M059J (cell line): ENCODE data around the gene KRTAP4-6. TPM values are rescaled to one million over a fixed set of nuclear protein-coding genes. Genes with fewer than 3 reads are reported as not detected.
A peak's percentile ranks its signal among the peaks of the same experiment; 100 is the strongest.
"Not testable (repeated sequence)": the region's sequence is repeated elsewhere in the genome, so short reads cannot be mapped to it uniquely, and the experiment has no call there.

ENCODE experiments used
- DNase-seq: peaks from one replicate; pipeline ENCODE4 v3.0.0-alpha.2; 2012; ENCODE audit warnings: low read depth
- total RNA-seq: library from RNA; depleted of rRNA; stranded (reverse); fragments of >200 nt; shearing (Covaris generic); gene quantifications from 2 replicates; pipeline ENCODE4 v1.2.3, GENCODE V29; 2014; rRNA removed

KRTAP4-6 gene
- total RNA-seq, result not detected in 2 replicates

DNA sequence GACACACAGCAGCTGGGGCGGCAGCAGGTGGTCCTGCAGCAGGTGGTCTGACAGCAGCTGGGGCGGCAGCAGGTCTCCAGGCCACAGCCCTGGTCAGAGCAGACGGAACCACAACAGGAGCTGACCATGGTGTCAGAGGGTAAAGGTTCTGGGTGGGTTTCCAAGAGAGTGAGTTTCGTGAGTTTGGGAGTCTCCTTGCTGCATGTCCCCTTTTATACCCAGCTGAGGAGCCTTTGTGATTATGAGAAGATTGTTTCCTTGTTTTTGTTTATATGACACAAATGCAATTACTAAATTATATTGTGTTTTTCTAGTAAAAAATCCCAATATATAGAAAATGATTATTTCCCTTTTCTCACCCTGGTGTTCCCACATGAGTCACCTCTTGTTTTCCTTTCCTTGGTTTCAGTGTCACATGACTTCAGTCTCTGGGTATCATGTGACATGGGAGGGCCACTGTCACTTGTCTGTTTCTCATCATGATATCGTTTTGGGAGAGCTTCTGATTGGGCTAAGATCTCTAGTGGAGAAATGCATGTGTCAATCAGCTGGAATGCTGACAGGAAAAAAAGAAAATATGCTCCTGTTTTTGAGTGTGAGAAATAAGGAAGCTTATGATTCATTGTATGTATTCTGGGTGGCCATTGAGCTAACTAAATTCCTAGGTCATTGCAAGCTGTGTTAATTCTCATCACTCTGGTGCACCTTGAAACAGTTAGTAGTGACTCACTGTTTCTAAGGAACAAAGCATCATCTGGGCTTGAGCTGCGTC lies at the start of gene KRTAP4-6:
KRTAP4-6 (minus strand) TSS at position 185 of the 772 bp plus-strand sequence; CDS start at position 128, 57 bp downstream.
- DNase-seq, result peak; percentile 83

DNA sequence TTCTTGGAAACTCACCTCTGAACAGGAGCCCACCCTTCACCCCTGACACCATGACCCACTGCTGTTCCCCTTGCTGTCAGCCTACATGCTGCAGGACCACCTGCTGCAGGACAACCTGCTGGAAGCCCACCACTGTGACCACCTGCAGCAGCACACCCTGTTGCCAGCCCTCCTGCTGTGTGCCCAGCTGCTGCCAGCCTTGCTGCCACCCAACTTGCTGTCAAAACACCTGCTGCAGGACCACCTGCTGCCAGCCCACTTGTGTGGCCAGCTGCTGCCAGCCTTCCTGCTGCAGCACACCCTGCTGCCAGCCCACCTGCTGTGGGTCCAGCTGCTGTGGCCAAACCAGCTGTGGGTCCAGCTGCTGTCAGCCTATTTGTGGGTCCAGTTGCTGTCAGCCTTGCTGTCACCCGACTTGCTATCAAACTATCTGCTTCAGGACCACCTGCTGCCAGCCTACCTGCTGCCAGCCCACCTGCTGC lies 49.5 kb upstream of the KRTAP4-6 start, which contains the start of gene KRTAP9-1:
KRTAP9-1 (plus strand) TSS at position 51 of the 482 bp plus-strand sequence; CDS start at position 51, 0 bp downstream.
- not testable (repeated sequence) for DNase-seq

DNA sequence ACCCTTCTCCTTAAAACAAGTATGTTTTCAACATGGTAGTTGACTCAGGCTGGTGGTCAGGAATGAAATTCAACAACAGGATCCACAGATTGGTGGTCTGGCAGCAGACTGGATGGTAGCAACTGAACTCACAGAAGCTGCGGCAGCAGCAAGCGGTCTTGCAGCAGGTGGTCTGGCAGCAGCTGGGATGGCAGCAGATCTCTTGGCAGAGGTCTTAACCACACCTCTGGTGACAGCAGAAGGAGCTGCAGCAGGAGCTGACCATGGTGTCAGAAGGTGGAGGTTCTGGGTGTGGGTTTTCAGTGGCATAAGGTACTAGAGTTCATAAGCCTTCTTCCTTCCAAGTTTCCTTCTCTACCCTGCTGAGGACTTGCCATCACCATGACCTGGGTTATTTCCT lies 46.5 kb upstream of the KRTAP4-6 start:
- DNase-seq, result no peak

DNA sequence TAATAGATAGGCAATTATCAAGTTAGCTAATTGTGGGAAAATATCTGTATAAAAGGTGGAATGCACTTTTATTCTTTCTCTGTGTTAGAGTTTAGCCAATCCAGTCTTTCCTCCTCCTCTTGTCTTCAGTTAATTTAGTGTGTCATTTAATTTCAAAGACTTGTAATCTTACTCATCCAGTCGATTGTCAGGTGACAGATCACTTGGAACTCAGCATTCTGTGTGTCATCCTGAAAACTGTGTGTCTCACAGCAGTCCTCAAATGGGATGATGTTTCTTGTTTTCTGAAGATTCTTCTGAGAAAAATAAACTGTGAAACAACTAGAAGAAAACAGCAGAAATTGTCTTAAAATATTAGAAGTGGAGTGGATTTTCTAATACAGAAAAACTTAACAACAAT lies 44.7 kb upstream of the KRTAP4-6 start:
- peak; percentile 9 for DNase-seq

DNA sequence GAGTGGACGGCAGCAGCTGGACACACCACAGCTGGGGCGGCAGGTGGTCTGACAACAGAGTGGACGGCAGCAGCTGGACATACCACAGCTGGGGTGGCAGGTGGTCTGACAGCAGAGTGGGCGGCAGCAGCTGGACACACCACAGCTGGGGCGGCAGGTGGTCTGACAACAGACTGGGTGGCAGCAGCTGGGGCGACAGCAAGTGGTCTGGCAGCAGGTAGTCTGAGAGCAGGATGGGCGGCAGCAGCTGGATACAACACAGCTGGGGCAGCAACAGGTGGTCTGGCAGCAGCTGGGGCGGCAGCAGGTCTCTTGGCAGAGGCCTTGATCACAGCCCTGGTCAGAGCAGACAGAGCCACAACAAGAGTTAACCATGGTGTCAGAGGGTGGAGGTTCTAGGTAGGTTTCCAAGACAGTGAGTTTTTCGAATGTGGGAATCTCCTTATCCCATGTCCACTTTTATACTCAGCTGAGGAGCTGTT lies 44.2 kb upstream of the KRTAP4-6 start, which contains the start of gene KRTAP4-1:
KRTAP4-1 (minus strand) TSS at position 432 of the 482 bp plus-strand sequence; CDS start at position 375, 57 bp downstream.
- DNase-seq, result no peak

DNA sequence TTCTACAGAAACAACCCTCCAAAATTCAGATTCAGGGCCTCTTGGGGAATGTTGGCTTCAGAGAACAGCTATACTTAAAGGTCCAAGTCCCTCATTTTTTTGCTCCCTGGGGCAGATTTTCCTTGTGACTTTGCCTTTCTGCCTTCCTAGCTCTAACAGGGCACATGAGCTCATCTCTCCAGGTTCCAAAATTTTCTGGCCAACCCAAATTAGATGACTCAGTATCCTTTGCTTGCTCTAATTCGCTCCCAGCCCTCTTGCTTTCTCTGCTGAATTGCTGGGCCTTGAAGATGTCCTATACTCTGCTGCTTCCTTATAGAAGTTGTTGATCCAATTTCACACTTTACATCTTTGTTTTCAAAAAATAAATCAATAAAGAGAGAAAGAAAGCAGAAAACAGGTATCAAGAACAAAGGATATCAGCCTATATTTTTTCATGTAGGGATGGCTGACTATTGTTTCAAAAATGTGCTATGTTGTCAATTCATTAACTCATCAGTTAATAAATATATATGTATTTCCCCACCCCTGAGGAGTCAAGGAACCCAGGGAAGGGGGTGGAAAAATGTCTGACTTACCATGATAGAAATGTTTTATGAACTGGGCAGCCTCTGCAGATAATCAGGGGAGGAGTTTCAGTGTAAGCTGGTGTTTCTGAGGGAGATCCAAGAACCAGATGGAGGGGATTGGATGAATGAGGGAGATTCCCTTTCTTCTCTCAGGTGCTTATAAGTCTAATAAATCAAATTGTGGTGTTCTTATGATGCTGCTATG lies 38.7 kb upstream of the KRTAP4-6 start:
- DNase-seq, result peak; percentile 34

DNA sequence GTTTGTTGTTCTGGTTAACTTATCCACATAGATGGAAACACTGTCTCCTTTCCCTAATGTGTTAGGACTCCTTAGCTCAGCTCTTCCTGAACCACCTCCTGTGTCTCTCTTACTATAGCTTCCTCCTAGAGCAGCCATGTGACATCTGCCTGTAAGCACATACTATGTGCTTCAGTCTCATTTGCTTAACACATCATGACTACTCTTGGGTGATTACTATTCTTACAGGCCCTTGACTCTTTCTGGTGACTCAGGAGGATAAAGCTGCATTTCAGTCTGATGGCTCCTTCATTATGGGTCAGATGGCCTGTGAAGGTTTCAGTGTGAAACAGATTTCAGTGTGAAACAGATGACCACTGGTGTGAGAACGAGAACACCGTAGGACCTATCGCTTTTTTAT lies 38.0 kb upstream of the KRTAP4-6 start:
- peak; percentile 48 for DNase-seq

DNA sequence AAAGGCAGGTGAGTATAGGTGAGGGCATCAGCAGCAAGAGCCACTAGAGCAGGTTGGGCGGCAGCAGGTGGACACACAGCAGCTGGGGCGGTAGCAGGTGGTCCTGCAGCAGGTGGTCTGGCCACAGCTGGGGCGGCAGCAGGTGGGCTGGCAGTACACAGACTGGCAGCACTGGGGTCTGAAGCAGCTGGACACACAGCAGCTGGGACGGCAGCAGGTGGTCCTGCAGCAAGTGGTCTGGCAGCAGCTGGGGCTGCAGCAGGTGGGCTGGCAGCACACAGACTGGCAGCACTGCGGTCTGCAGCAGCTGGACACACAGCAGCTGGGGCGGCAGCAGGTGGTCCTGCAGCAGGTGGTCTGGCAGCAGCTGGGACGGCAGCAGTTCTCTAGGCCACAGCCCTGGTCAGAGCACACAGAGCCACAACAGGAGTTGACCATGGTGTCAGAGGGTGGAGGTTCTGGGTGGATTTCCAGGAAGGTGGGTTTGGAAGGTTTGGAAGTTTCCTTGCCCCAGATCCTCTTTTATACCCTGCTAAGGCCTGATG lies 37.5 kb upstream of the KRTAP4-6 start, which contains the start of gene KRTAP4-2:
KRTAP4-2 (minus strand) TSS at position 495 of the 545 bp plus-strand sequence; CDS start at position 438, 57 bp downstream.
- no peak for DNase-seq

DNA sequence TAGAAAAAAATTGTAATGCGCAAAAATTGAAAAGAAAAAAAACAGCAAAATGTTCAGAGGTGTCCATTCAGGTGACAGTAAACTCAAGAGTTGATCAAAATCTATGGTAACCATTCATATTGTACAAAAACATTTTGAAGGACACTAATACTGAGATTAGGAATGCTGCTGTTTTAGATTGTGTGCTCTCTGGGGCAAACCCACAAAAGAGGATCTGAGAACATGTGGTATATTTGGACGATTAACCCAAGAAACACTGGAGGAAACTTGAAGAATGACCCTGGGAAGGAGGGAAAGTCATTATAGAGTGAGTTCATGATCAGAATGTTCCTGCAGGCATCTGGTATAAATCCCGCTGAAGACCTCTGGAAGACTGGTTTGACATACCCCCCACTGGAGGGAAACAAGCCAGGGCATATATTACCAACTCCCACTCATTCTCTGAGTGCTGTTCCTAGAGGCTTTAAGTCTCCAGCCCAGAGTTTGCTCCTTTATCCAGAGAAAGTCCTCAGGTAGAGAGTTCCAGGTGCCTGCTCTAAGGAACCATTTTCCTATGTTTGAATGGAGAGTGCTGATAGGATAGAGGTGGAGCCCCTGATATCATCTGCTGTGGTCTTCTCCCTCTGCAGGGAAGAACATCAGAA lies 36.5 kb upstream of the KRTAP4-6 start:
- DNase-seq, result no peak

DNA sequence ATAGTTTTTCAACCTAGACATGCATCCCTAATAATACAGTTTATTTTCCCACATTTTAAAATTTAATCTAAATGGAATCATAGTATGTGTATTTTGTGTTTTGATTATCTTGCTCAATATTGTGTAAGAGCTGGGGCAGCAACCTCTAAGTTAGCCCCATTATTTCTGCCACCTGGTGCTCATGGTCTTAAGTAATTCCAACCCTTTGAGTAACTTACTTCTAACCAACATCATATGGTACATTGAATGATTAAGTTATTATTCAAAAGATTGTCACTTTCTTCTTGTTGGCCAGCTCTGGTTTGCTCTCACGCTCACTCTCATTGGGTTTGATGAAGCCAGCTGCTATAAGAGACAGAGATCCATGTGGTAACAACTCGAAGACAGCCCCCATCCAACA lies 31.5 kb upstream of the KRTAP4-6 start:
- DNase-seq, result no peak

DNA sequence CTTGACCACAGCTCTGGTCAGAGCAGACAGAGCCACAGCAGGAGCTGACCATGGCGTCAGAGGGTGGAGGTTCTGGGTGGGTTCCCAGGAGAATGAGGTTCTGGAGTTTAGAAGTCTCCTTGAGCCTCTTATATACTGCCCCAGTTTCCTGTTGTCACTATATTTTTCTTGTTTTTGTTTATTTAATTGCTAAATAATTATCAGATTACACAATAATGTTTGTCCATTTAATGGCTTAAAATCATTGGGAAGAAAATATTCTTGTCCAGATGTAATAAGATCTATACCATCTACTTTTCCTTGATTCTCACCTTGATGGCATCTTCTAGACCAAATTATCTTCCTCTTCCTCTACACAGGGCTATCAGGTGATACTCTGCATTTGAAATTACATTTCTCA lies 27.8 kb upstream of the KRTAP4-6 start, which contains the start of gene KRTAP4-3:
KRTAP4-3 (minus strand) TSS at position 101 of the 400 bp plus-strand sequence; CDS start at position 52, 49 bp downstream.
- DNase-seq, result no peak

DNA sequence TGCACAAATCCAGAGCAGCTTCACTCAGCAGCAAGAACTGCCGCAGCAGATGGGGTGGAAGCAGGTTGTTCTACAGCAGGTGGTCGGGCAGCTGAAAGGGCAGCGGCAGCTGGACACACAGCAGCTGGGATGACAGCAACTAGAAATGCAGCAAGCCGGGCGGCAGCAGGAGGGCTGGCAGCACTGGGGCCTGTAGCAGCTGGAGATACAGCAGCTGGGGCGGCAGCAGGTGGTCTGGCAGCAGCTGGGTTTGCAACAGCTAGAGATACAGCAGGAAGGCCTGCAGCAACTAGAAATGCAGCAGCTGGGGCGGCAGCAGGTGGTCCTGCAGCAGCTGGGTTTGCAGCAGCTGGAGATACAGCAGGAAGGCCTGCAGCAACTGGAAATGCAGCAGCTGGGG lies 27.2 kb upstream of the KRTAP4-6 start:
- DNase-seq, result no peak

DNA sequence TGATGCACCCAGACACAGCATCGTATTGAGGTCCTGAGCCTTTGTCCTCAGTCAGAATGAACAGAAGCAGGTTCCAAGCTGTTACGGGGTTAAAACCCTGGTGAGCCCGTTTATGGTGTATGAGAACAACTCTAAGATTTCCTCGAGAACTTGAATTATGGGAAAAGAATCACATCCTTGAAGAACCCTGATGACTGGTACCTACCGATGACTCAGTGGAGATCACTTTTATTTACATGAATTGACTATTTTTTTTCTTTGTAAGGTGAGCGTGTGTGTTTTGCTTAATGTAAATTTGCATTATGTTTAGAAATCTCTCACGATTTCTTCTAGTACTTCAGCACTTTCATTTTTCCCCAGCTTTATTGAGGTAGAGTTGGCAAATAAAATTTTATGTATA lies 23.5 kb upstream of the KRTAP4-6 start:
- peak; percentile 50 for DNase-seq

DNA sequence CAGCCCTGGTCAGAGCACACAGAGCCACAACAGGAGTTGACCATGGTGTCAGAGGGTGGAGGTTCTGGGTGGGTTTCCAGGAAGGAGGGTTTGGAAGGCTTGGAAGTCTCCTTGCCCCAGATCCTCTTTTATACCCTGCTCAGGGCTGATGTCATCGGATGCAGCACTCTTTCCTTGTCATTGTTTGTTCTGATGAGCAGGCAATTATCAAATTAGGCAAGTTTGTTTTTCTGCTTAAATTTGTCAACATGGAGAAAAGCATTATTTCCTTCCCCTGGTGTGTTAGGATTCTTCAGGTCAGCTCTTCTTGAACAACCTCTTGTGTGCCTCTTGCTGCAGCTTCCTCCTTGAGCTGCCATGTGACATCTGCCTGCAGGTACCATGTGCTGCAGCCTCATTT lies 20.3 kb upstream of the KRTAP4-6 start, which contains the start of gene KRTAP4-4:
KRTAP4-4 (minus strand) TSS at position 101 of the 400 bp plus-strand sequence; CDS start at position 44, 57 bp downstream.
- no peak for DNase-seq

DNA sequence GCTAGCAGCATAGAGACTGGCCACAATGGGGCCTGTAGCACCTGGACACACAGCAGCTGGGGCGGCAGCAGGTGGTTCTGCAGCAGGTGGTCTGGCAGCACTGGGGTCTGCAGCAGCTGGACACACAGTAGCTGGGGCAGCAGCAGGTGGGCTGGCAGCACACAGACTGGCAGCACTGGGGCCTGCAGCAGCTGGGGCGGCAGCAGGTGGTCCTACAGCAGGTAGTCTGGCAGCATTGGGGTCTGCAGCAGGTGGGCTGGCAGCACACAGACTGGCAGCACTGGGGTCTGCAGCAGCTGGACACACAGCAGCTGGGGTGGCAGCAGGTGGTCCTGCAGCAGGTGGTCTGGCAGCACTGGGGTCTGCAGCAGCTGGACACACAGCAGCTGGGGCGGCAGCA lies 19.8 kb upstream of the KRTAP4-6 start:
- not testable (repeated sequence) for DNase-seq

DNA sequence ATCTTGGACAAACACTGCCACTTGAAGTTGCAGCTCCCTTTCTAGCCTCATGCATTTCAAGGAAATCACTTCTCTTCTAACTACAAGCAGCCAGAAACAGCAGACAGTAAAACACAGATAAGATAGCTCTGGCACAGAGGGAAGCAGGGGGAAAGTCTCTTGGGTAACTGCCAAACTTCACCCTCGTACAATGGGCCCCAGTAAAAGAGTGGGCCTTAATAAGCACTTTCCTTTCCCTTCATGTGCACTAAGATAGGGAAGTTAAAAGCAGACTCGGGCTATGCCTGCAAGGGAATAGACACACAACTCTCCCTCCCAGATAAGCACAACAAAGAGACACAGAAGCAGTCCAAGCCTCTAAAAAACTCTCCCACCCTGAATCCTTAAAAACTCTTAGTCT lies 13.5 kb upstream of the KRTAP4-6 start:
- no peak for DNase-seq

DNA sequence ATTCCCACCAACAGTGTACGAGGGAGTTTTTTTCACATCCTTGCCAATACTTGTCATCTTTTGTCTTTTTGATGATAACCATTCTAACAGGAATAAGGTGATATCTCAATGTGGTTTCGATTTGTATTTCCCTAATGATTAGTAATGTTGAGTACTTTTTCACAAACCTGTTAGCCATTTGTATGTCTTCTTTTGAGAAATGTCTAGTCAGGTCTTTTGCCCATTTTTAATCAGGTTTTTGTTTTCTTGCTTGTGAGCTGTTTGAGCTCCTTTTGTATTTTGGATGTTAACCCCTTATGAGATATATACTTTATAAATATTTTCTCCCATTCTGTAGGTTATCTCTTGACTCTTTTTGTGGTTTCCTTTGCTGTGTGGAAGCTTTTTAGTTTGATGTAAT lies 11.2 kb upstream of the KRTAP4-6 start:
- no peak for DNase-seq

DNA sequence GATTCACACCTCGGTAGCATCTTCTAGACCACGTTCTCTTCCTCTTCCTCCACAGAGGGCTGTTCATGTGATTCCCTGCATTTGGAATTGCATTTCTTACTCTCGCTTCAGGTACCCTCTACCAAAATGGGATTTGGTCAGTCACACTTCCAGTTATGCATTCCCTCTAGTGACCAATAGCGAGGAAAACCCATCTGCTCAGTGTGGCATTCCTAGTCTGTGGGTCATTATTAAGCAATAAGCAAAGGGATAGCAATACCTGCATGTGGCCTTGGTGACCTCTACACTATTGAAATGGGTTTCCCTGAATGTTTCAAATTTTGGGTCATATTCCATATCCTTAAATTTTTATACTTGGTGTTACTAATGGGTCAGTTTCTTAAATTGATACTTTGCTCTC lies 9.7 kb upstream of the KRTAP4-6 start:
- DNase-seq, result no peak

DNA sequence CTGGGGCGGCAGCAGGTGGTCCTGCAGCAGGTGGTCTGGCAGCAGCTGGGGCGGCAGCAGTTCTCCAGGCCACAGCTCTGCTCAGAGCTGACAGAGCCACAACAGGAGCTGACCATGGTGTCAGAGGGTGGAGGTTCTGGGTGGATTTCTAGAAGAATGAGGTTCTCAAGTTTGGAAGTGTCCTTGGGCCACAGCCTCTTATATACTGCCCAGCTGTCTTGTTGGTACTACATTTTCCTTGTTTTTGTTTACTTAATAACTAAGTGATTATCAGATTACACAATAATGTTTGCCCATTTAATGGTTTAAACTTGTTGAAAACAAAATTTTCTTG lies 9.3 kb upstream of the KRTAP4-6 start, which contains the start of gene KRTAP4-5:
KRTAP4-5 (minus strand) TSS at position 174 of the 334 bp plus-strand sequence; CDS start at position 116, 58 bp downstream.
- no peak for DNase-seq

DNA sequence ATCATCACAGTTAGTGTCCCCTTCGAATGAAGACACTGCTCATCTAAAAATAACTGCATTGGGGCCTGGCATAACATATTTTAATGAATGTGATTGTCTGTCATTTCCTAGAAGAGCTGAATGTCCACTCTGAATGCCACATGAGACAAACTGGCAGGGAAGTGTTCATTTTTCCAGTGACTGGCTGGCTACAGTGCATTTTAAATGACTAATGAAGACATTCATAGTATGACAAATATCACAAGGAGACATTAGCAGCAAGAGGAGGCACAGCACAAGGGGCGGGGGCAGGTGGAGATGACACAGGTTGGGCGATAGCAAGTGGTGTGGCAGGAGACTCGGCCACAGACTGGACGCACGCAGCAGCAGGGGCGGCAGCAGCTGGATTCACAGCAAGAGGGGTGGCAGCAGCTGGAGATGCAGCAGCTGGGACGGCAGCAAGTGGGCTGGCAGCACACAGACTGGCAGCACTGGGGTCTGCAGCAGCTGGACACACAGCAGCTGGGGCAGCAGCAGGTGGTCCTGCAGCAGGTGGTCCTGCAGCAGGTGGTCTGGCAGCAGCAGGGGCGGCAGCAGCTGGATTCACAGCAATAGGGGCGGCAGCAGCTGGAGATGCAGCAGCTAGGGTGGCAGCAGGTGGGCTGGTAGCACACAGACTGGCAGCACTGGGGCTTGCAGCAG lies 8.8 kb upstream of the KRTAP4-6 start:
- not testable (repeated sequence) for DNase-seq
